Breast epithelium (tissue), 4 donors: ENCODE data around the gene GPR75. TPM values are rescaled to one million over a fixed set of nuclear protein-coding genes. Genes with fewer than 3 reads are reported as not detected.

ENCODE experiments used
- DNase-seq, 2 donors: peaks; one replicate each; pipeline ENCODE4 v3.0.0-alpha.2; 2019; ENCODE audit warnings: low spot score in 2 of 2
- H3K27ac ChIP-seq, 2 donors: fragments of 200-600 bp; sonication (generic) in 1 of 2; one replicate each; pipeline ENCODE4 v1.5.1; 2016 to 2019; ENCODE audit warnings: mild to moderate bottlenecking in 1 of 2
- H3K27me3 ChIP-seq, 2 donors: fragments of 200-600 bp; sonication (generic) in 1 of 2; one replicate each; pipeline versions ENCODE4 v1.5.1 to v1.6.0; 2017 to 2019; ENCODE audit warnings: control low read depth in 1 of 2, mild to moderate bottlenecking in 1 of 2
- H3K36me3 ChIP-seq: fragments of 200-600 bp; one replicate; pipeline ENCODE4 v1.5.1; 2019
- H3K4me1 ChIP-seq, 2 donors: fragments of 200-600 bp; sonication (generic); one replicate each; pipeline ENCODE4 v1.5.1; 2016 to 2019; ENCODE audit warnings: control low read depth in 1 of 2
- H3K4me3 ChIP-seq, 3 donors: fragments of 200-600 bp; sonication (generic); 1 replicate in 2 of 3; 2 replicates in 1 of 3; pipeline ENCODE4 v1.5.1; 2016 to 2019; ENCODE audit warnings: mild to moderate bottlenecking in 3 of 3, moderate library complexity in 2 of 3
- H3K9me3 ChIP-seq, 2 donors: fragments of 200-600 bp; sonication (generic) in 1 of 2; one replicate each; pipeline ENCODE4 v1.5.1; 2016 to 2019; ENCODE audit warnings: control low read depth in 1 of 2
- POLR2A ChIP-seq: fragments of 450-650 bp; IDR thresholded peaks from one replicate; pipeline ENCODE4 v1.6.1; 2016; ENCODE audit warnings: antibody characterized with exemption, mild to moderate bottlenecking, moderate library complexity
- POLR2AphosphoS5 ChIP-seq, 3 donors: sonication (generic); formaldehyde crosslinking; IDR thresholded peaks; one replicate each; pipeline ENCODE4 v1.6.1; 2017; ENCODE audit warnings: antibody characterized with exemption in 3 of 3
- intact Hi-C: fragments of 100-400 bp; cut with DNase I; formaldehyde crosslinking; loops from one replicate; pipeline ENCODE4 v1.15.1; 2023; ENCODE audit warnings: low total_unique reads
- total RNA-seq, 3 donors: library from RNA; depleted of rRNA; stranded (reverse); fragments of >200 nt; gene quantifications; one replicate each; pipeline ENCODE4 v1.1.0, GENCODE V29; 2016
- TF ChIP-seq, protein P1 (sequence below), 3 donors: fragments of 450-650 bp; IDR thresholded peaks; one replicate each; pipeline ENCODE4 v1.5.1; 2016 to 2017; ENCODE audit warnings: antibody characterized with exemption in 3 of 3, mild to moderate bottlenecking in 3 of 3, moderate library complexity in 3 of 3

The GPR75 gene
- total RNA-seq, 3 donors from 2014 or later: 3.2 to 11.3 (median 4.9) TPM

DNA sequence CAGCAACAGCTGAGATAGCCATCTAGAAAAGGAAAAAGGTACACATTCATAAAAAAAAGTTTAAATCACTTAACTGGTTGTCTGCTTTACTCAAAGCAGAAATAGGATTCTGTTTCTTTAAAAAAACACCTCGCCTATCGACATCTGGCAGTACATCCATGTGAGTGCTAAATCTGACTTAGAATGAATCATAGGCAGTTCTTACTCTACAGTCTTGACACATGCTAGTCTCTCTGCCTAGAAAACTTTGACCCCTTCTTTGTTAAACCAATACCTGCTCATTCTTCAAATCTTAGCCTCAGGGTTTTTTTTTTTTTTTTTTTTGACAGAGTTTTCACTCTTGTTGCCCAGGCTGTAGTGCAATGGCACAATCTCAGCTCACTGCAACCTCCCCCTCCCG, 37.1 kb upstream of the GPR75 start:
- Histone ChIP-seq H3K27me3 (no peaks in the 10 kb centered on the region), H3K4me1 (no peaks in the 10 kb centered on the region), H3K4me3 (no peak overlapping the region), H3K27ac (no peak overlapping the region), H3K36me3 (peaks cover 12% of the 10 kb centered on the region), H3K9me3 (no peaks in the 10 kb centered on the region)
- intact Hi-C loops: no loop called here
- TF ChIP-seq POLR2AphosphoS5 (IDR thresholded peaks at IDR 0.05) (no peak), POLR2A (no peak)
- TF ChIP-seq, protein P1, sequence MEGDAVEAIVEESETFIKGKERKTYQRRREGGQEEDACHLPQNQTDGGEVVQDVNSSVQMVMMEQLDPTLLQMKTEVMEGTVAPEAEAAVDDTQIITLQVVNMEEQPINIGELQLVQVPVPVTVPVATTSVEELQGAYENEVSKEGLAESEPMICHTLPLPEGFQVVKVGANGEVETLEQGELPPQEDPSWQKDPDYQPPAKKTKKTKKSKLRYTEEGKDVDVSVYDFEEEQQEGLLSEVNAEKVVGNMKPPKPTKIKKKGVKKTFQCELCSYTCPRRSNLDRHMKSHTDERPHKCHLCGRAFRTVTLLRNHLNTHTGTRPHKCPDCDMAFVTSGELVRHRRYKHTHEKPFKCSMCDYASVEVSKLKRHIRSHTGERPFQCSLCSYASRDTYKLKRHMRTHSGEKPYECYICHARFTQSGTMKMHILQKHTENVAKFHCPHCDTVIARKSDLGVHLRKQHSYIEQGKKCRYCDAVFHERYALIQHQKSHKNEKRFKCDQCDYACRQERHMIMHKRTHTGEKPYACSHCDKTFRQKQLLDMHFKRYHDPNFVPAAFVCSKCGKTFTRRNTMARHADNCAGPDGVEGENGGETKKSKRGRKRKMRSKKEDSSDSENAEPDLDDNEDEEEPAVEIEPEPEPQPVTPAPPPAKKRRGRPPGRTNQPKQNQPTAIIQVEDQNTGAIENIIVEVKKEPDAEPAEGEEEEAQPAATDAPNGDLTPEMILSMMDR (IDR thresholded peaks at IDR 0.05): no peak
- no peak for DNase-seq

DNA sequence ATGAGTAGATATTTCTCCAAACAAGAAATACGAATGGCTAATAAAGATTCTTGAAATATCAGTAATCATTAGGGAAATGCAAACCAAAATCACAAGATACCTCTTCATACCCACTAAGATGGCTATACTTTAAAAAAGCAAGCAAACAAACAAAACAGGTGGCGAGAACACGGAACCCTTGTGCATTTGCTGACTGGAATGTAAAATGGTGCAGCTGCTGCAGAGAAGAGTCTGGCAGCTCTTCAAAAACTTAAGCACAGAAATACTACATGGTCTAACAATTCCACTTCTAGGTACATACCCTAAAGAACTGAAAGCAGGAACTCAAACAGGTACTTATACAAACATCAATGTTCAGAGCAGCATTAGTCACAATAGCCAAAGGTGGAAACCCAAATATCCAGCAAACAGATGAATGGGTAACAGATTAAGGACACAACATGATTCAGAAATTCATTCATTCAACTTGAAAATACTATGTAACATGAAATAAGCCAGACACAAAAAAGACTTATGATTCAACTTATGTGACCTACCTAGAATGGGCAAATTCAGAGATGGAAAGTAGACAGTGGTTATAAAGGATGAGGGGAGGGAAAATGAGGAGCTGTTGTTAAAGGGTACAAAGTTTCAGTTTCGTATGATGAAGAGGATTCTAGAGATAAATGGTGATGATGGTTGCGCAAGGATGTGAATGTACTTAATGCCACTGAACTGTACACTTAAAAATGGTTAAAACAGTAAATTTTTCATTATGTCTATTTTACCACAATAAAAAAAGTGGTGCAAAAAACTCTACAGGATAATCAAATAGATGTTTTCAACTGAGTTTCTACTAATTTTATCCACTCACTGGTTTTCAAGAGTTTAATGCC, 26.9 kb upstream of the GPR75 start:
- Histone ChIP-seq H3K4me3 (no peak overlapping the region), H3K27me3 (no peaks in the 10 kb centered on the region), H3K36me3 (peaks cover 4% of the 10 kb centered on the region), H3K4me1 (no peaks in the 10 kb centered on the region), H3K27ac (no peak overlapping the region), H3K9me3 (no peaks in the 10 kb centered on the region)
- TF ChIP-seq POLR2A: no peak
- no peak for TF ChIP-seq POLR2AphosphoS5 (IDR thresholded peaks at IDR 0.05)
- TF ChIP-seq, protein P1 (IDR thresholded peaks at IDR 0.05): no peak
- intact Hi-C loops: no loop called here
- no peak for DNase-seq

DNA sequence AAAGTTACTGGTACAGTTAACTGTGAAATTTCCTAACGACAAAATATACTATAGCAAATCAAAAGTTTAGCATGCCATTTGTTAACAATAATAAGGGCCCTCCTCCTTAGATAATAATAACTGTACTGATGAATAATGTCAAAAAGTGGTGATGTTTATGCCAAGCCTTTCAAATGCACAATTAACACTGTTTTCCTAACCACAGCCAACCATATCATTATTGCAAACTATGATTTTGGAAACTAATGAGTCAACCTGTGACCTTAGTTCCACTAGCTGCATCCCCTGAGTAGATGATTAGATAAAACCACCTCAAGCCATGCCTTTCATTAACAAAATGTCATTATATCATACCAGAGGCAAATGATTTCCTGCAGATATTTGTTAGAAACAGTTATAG, 25.1 kb upstream of the GPR75 start:
- no peak for DNase-seq
- peaks cover 4% of the 10 kb centered on the region for H3K36me3 ChIP-seq
- no peak overlapping the region for H3K4me3 ChIP-seq
- H3K27ac ChIP-seq: no peak overlapping the region
- H3K9me3 ChIP-seq: no peaks in the 10 kb centered on the region
- intact Hi-C loops: no loop called here
- no peaks in the 10 kb centered on the region for H3K27me3 ChIP-seq
- H3K4me1 ChIP-seq: no peaks in the 10 kb centered on the region
- no peak for TF ChIP-seq POLR2A

DNA sequence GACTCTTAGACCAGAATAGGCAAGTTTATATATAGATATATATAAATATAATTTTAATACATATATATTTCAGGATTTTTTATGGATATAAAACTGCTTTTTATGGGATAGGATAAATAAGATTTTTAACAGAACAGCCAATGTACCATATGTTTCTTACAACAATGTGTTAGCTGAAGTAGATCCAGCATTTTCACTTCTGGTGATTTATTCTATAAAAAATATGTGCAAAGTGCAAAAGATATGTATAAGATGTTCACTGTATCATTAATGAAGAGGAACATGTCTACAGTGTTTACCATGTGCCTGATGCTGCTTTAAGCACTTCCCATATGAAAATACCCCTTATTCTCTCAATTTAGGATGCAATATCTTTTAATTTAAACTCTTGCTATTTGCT, 22.2 kb upstream of the GPR75 start:
- no peaks in the 10 kb centered on the region for H3K4me1 ChIP-seq
- H3K36me3 ChIP-seq: no peaks in the 10 kb centered on the region
- intact Hi-C loops: no loop called here

DNA sequence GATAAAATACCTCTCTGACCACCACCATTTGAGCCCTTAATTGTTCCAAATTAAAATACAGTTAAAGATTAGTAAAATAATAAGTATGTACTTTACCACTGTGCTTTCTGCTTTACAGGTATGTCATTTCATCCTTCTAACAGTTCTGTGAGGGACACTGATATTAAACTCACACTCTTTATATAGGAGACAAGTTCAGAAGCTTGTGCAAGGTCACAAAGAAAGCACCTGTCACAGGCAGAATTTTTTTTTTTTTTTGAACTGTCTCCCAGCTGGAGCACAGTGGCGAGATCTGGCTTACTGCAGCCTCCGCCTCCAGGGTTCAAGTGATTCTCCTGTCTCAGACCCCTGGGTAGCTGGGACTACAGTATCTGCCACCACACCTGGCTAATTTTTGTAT, 21.6 kb upstream of the GPR75 start:
- no peaks in the 10 kb centered on the region for H3K27me3 ChIP-seq
- H3K4me3 ChIP-seq: no peak overlapping the region
- TF ChIP-seq, protein P1 (IDR thresholded peaks at IDR 0.05): no peak
- TF ChIP-seq POLR2AphosphoS5 (IDR thresholded peaks at IDR 0.05) (no peak), POLR2A (no peak)
- H3K36me3 ChIP-seq: no peaks in the 10 kb centered on the region
- intact Hi-C loops: no loop called here
- H3K27ac ChIP-seq: no peak overlapping the region
- no peaks in the 10 kb centered on the region for H3K4me1 ChIP-seq
- H3K9me3 ChIP-seq: no peaks in the 10 kb centered on the region
- DNase-seq: no peak

More for the DNA sequence above, 22.2 kb upstream of the GPR75 start:
- TF ChIP-seq POLR2A (no peak), POLR2AphosphoS5 (IDR thresholded peaks at IDR 0.05) (no peak)
- TF ChIP-seq, protein P1 (IDR thresholded peaks at IDR 0.05): no peak
- DNase-seq: no peak
- Histone ChIP-seq H3K4me3 (no peak overlapping the region), H3K9me3 (no peaks in the 10 kb centered on the region), H3K27ac (no peak overlapping the region), H3K27me3 (no peaks in the 10 kb centered on the region)
